Body of pancreas (tissue), 4 donors: Measurements from ENCODE around the gene UHRF1. TPM values are rescaled to one million over a fixed set of nuclear protein-coding genes. Genes with fewer than 3 reads are reported as not detected.
"Not testable (repeated sequence)": the region's sequence is repeated elsewhere in the genome, so short reads cannot be mapped to it uniquely, and the experiment has no call there.

Source experiments
- ATAC-seq: fragments of 150-250 bp; one replicate; pipeline ENCODE4 v1.9.1; 2016
- DNase-seq, 4 donors: peaks; one replicate each; pipeline ENCODE4 v3.0.0-alpha.2; 2019
- H3K27ac ChIP-seq, 4 donors: fragments of 200-600 bp; sonication (generic); 1 replicate in 3 of 4; 2 replicates in 1 of 4; pipeline versions ENCODE4 v1.5.1 to v1.6.1; 2016 to 2019; ENCODE audit warnings: mild to moderate bottlenecking in 1 of 4, mixed read lengths in 1 of 4, moderate library complexity in 1 of 4
- H3K27me3 ChIP-seq, 2 donors: fragments of 200-600 bp; sonication (generic); one replicate each; pipeline ENCODE4 v1.6.0; 2016; ENCODE audit warnings: mild to moderate bottlenecking in 1 of 2
- H3K36me3 ChIP-seq, 2 donors: fragments of 200-600 bp; sonication (generic); replicated peaks in 1 of 2; 2 replicates each; pipeline ENCODE4 v1.5.1; 2016; ENCODE audit warnings: low read depth in 2 of 2; ENCODE audit not compliant: insufficient read depth in 1 of 2
- H3K4me1 ChIP-seq: fragments of 200-600 bp; sonication (generic); one replicate; pipeline ENCODE4 v1.6.0; 2016
- H3K4me3 ChIP-seq, 2 donors: fragments of 200-600 bp; sonication (generic); 1 replicate in 1 of 2; 2 replicates in 1 of 2; pipeline ENCODE4 v1.5.1; 2016 to 2019
- H3K9me3 ChIP-seq, 3 donors: fragments of 200-600 bp; sonication (generic); 1 replicate in 2 of 3; 2 replicates in 1 of 3; pipeline ENCODE4 v1.5.1; 2016
- POLR2A ChIP-seq, 3 donors: fragments of 450-650 bp; IDR thresholded peaks; one replicate each; pipeline ENCODE4 v1.6.1; 2016; ENCODE audit warnings: antibody characterized with exemption in 3 of 3, mild to moderate bottlenecking in 2 of 3
- WGBS, 2 donors: methylation state at CpG; one replicate each; pipeline ENCODE4 v1.1.5; 2017; 5-methylcytosine and 5-hydroxymethylcytosine counted together
- intact Hi-C: fragments of 100-400 bp; cut with DNase I; formaldehyde crosslinking; loops from one replicate; pipeline ENCODE4 v1.15.1; 2023
- total RNA-seq, 2 donors: library from RNA; depleted of rRNA; stranded (reverse); fragments of >200 nt; gene quantifications; one replicate each; pipeline ENCODE4 v1.1.0, GENCODE V29; 2016
- TF ChIP-seq, protein P1 (sequence below), 7 experiments: fragments of 450-650 bp in 4 of 7; fragments of 200-600 bp in 3 of 7; sonication (generic) in 3 of 7; IDR thresholded peaks; one replicate each; pipeline ENCODE4 v1.5.1; 2016 to 2019; ENCODE audit warnings: antibody characterized with exemption in 7 of 7

Gene UHRF1
- total RNA-seq, 2 donors from 2014 or later = 2.1 to 3.3 TPM

DNA sequence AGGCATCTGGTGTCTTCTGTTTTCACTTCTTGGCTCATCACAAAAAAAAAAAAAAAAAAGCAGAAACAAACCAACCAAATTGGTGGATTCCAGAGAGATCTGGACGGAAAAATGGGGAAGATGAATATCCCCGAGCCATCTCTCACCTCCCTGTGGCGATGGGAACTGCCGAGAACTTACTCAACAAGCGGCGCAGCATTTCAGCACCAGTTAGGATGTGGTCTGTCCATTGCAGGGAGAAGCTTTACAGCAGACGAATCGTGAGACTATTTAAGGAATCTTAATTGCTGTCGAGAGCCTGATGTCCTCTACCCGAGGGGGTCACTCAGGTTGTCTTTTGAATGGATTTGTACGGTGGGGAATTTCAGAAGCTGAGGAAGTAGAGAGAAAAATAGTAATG, 42.4 kb downstream of the UHRF1 start:
- WGBS, 2 donors = 82 to 88% methylated on average over 11 of the region's 11 CpGs
- no peaks in the 10 kb centered on the region for H3K27me3 ChIP-seq
- intact Hi-C loops = no loop called here
- no peaks in the 10 kb centered on the region for H3K36me3 ChIP-seq
- H3K27ac ChIP-seq = no peak overlapping the region
- DNase-seq (no peak), ATAC-seq (no peak)
- no peak overlapping the region for H3K4me3 ChIP-seq
- TF ChIP-seq POLR2A (IDR thresholded peaks at IDR 0.05) = no peak
- TF ChIP-seq, protein P1, sequence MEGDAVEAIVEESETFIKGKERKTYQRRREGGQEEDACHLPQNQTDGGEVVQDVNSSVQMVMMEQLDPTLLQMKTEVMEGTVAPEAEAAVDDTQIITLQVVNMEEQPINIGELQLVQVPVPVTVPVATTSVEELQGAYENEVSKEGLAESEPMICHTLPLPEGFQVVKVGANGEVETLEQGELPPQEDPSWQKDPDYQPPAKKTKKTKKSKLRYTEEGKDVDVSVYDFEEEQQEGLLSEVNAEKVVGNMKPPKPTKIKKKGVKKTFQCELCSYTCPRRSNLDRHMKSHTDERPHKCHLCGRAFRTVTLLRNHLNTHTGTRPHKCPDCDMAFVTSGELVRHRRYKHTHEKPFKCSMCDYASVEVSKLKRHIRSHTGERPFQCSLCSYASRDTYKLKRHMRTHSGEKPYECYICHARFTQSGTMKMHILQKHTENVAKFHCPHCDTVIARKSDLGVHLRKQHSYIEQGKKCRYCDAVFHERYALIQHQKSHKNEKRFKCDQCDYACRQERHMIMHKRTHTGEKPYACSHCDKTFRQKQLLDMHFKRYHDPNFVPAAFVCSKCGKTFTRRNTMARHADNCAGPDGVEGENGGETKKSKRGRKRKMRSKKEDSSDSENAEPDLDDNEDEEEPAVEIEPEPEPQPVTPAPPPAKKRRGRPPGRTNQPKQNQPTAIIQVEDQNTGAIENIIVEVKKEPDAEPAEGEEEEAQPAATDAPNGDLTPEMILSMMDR (IDR thresholded peaks at IDR 0.05) = no peak
- H3K9me3 ChIP-seq = no peaks in the 10 kb centered on the region
- H3K4me1 ChIP-seq = no peaks in the 10 kb centered on the region

DNA sequence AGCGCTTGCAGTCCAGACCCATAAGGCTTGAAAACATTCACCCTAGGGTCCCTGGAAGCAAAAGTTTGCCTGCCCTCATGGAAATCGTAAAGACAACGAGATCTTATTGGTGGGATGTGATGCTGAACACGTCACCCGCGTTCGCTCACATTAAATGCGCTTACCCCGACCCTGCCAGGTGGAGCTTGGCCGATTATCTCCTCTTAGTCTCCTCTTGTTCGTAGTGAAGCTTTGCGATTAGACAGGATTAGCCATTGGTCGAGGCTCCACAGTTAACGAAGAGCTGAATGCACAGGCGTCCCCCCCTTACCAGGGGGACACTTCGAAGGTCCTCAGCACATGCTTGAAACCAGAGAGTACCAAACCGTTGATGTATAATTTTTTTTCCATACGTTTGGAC, 43.6 kb downstream of the UHRF1 start:
- no peaks in the 10 kb centered on the region for H3K9me3 ChIP-seq
- no peaks in the 10 kb centered on the region for H3K27me3 ChIP-seq
- WGBS, 2 donors = 91 to 93% methylated on average over 18 of the region's 18 CpGs
- ATAC-seq (no peak), DNase-seq (no peak)
- H3K4me1 ChIP-seq = no peaks in the 10 kb centered on the region
- intact Hi-C loops = no loop called here
- no peak overlapping the region for H3K27ac ChIP-seq
- no peak overlapping the region for H3K4me3 ChIP-seq
- no peaks in the 10 kb centered on the region for H3K36me3 ChIP-seq
- TF ChIP-seq, protein P1 (IDR thresholded peaks at IDR 0.05) = no peak
- no peak for TF ChIP-seq POLR2A (IDR thresholded peaks at IDR 0.05)

DNA sequence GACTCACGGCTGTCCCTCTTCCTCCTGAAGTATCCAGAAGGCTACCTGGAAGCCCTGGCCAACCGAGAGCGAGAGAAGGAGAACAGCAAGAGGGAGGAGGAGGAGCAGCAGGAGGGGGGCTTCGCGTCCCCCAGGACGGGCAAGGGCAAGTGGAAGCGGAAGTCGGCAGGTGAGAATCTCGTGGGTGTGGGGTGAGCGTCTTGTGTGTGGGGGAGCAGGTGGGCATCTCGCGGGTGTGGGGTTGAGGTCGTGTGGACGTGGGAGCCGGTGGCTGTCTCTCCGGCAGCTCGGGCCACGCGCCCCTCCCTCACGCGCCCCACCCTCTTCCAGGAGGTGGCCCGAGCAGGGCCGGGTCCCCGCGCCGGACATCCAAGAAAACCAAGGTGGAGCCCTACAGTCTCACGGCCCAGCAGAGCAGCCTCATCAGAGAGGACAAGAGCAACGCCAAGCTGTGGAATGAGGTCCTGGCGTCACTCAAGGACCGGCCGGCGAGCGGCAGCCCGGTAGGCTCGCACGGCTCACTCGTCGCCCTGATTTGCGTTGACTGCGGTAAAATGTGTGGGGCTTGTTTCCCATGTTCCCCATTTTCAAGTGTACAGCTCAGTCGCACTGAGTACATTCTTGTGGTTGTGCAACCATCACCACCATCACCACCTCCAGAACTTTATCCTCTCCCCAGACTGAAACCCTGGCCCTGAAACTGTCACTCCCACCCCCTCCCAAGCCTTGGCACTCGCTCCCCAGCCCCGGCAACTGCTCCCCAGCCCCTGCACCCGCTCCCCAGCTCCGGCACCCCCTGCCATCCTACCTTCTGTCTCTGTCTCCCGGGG, 45.2 kb downstream of the UHRF1 start:
- H3K27ac ChIP-seq, H3K4me3 ChIP-seq, H3K36me3 ChIP-seq, intact Hi-C loops, H3K27me3 ChIP-seq, H3K9me3 ChIP-seq, DNase-seq, ATAC-seq, H3K4me1 ChIP-seq: not testable (repeated sequence)
- WGBS, 2 donors = 92% methylated on average over 33 to 44 of the region's 46 CpGs

DNA sequence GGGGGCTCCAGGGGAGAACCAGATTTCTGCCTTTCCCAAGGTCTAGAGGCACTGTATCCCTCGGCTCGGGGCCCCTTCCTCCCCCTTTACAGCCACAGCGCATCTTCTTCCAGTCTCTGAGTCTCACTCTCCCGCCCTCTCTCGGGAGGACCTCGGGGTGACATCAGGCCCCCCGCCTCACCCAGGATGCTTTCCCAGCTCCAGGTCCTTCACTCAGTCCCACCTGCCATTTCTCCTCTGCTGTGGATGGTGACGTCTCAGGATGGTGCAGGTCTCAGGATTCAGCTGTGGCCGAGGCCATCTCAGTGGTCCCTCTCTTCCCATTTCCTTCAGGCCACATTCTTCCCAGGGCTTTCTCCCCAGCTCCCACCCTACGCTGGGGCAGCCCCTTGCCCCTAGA, 46.0 kb downstream of the UHRF1 start:
- Histone ChIP-seq H3K4me3 (no peak overlapping the region), H3K9me3 (no peaks in the 10 kb centered on the region), H3K27ac (no peak overlapping the region), H3K4me1 (no peaks in the 10 kb centered on the region), H3K27me3 (no peaks in the 10 kb centered on the region), H3K36me3 (no peaks in the 10 kb centered on the region)
- DNase-seq = no peak
- whole genome bisulfite sequencing, 2 donors = 93 to 96% methylated on average over 10 of the region's 10 CpGs
- intact Hi-C loops = no loop called here
- TF ChIP-seq, protein P1 (IDR thresholded peaks at IDR 0.05) = no peak
- ATAC-seq = no peak

DNA sequence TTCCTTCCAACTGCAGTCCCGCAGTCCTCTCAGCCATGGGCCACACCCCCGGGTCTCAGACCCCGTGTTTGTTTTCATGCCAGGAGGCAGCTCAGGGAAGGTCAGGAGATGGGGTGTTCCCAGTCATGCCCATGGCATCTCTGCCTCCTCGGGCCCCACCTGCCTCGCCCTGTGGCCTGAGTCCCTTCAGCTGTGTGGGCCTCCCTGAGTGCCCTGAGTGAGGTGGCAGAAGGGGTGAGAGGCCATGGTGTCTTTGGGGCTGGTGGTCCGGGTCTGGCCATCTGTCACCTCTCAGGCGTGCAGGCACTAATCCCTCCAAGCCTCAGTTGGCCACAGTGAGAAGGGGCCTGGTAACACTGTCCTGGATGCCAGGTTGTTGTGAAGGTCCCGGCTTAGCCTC, 48.7 kb downstream of the UHRF1 start:
- intact Hi-C loops = no loop called here
- DNase-seq = no peak
- Histone ChIP-seq H3K36me3 (no peaks in the 10 kb centered on the region), H3K4me1 (no peaks in the 10 kb centered on the region), H3K27me3 (no peaks in the 10 kb centered on the region), H3K27ac (no peak overlapping the region), H3K9me3 (no peaks in the 10 kb centered on the region), H3K4me3 (no peak overlapping the region)
- TF ChIP-seq, protein P1 (IDR thresholded peaks at IDR 0.05) = no peak
- TF ChIP-seq POLR2A (IDR thresholded peaks at IDR 0.05) = no peak
- ATAC-seq = no peak
- WGBS, 2 donors = 86 to 88% methylated on average over 6 to 8 of the region's 8 CpGs
